Measurements from ENCODE around the gene BFSP1. TPM values are rescaled to one million over a fixed set of nuclear protein-coding genes. Genes with fewer than 3 reads are reported as not detected.

Gene BFSP1
- total and polyA plus RNA-seq, 4 donors: 1.5 to 9.9 (median 2.5) TPM

DNA sequence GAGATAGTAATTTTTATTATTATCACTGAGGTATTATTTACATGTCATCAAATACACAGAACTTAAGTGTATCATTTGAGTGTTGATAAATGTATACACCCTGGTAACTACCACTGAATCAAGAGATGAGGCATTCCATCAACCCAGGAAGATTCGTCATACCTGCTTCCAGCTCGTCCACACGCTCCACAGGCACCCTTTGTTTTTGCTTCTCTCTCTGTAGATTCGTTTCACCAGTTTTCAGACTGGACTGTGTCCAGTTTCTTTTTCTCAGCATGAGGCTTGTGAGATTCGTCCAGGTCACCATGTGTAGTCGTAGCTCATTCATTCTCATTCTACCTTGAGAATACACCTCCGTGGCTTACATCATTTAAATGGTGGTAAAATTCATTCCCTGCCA, 64.5 kb downstream of the BFSP1 start:
- no peak overlapping the region for H3K4me3 ChIP-seq (ENCODE audit: low read length in 2 of 2)
- 80 to 82% methylated on average over 7 of the region's 7 CpGs for WGBS, 2 donors
- no peaks in the 10 kb centered on the region for H3K36me3 ChIP-seq (ENCODE audit: control insufficient read depth in 1 of 2, insufficient read depth in 2 of 2, low read length in 1 of 2)
- ATAC-seq (ENCODE audit: low FRiP score) (no peak), DNase-seq (no peak)
- H3K9me3 ChIP-seq (ENCODE audit: control insufficient read depth, low read length): no peaks in the 10 kb centered on the region
- intact Hi-C loops (cut with DNase I): no loop called here
- no peaks in the 10 kb centered on the region for H3K27me3 ChIP-seq (ENCODE audit: control insufficient read depth in 1 of 2, insufficient read depth in 2 of 2, low read length in 1 of 2)
- H3K4me1 ChIP-seq (ENCODE audit: control insufficient read depth in 1 of 2, insufficient read depth in 2 of 2, low read length in 2 of 2): no peaks in the 10 kb centered on the region
- no peak overlapping the region for H3K27ac ChIP-seq (ENCODE audit: low read depth in 1 of 2, low read length in 2 of 2)

- no peak overlapping the region for H3K27ac ChIP-seq (ENCODE audit: low read depth in 1 of 2, low read length in 2 of 2)
- no peaks in the 10 kb centered on the region for H3K27me3 ChIP-seq (ENCODE audit: control insufficient read depth in 1 of 2, insufficient read depth in 2 of 2, low read length in 1 of 2)
- intact Hi-C loops (cut with DNase I): no loop called here
- DNase-seq: no peak
- no peaks in the 10 kb centered on the region for H3K4me1 ChIP-seq (ENCODE audit: control insufficient read depth in 1 of 2, insufficient read depth in 2 of 2, low read length in 2 of 2)
- no peaks in the 10 kb centered on the region for H3K36me3 ChIP-seq (ENCODE audit: control insufficient read depth in 1 of 2, insufficient read depth in 2 of 2, low read length in 1 of 2)
- no peak for ATAC-seq (ENCODE audit: low FRiP score)
- 91 to 93% methylated on average over 10 of the region's 10 CpGs for whole genome bisulfite sequencing, 2 donors
- H3K4me3 ChIP-seq (ENCODE audit: low read length in 2 of 2): no peak overlapping the region
- H3K9me3 ChIP-seq (ENCODE audit: control insufficient read depth, low read length): no peaks in the 10 kb centered on the region
These were observed 65.9 kb downstream of the BFSP1 start for GRCh38 chr20:17465236-17465635.

DNA sequence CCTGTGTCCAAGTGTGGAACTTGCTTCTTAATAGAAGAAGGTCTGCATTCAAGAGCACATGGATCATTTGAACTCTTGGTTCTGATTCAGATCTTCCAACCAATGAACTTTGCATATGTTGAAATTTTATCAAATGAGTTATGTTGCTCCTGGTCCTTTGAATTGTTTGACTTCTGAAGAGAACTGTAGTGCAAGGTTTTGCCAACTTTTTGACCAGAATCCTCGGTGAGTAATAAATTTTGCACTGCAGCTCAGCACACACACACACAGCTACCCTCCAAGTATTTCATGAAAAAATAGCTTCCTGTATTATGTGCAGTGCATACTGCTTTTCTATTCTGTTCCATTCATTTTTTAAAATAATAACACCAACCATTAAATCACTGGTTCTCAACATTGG, 67.5 kb downstream of the BFSP1 start:
- 10 to 19% methylated on average over 1 of the region's 1 CpG for WGBS, 2 donors
- H3K9me3 ChIP-seq (ENCODE audit: control insufficient read depth, low read length): no peaks in the 10 kb centered on the region
- DNase-seq (no peak), ATAC-seq (ENCODE audit: low FRiP score) (no peak)
- H3K27ac ChIP-seq (ENCODE audit: low read depth in 1 of 2, low read length in 2 of 2): no peak overlapping the region
- no peaks in the 10 kb centered on the region for H3K4me1 ChIP-seq (ENCODE audit: control insufficient read depth in 1 of 2, insufficient read depth in 2 of 2, low read length in 2 of 2)
- H3K4me3 ChIP-seq (ENCODE audit: low read length in 2 of 2): no peak overlapping the region
- no peaks in the 10 kb centered on the region for H3K27me3 ChIP-seq (ENCODE audit: control insufficient read depth in 1 of 2, insufficient read depth in 2 of 2, low read length in 1 of 2)
- intact Hi-C loops (cut with DNase I): no loop called here
- no peaks in the 10 kb centered on the region for H3K36me3 ChIP-seq (ENCODE audit: control insufficient read depth in 1 of 2, insufficient read depth in 2 of 2, low read length in 1 of 2)

GRCh38 chr20:17461941-17462340, 69.2 kb downstream of the BFSP1 start:
- intact Hi-C loops (cut with DNase I): no loop called here
- no peaks in the 10 kb centered on the region for H3K36me3 ChIP-seq (ENCODE audit: control insufficient read depth in 1 of 2, insufficient read depth in 2 of 2, low read length in 1 of 2)
- H3K27ac ChIP-seq (ENCODE audit: low read depth in 1 of 2, low read length in 2 of 2): no peak overlapping the region
- H3K9me3 ChIP-seq (ENCODE audit: control insufficient read depth, low read length): no peaks in the 10 kb centered on the region
- DNase-seq (no peak), ATAC-seq (ENCODE audit: low FRiP score) (no peak)
- no peak overlapping the region for H3K4me3 ChIP-seq (ENCODE audit: low read length in 2 of 2)
- peaks cover 0 to 3% of the 10 kb centered on the region in 2 donors for H3K27me3 ChIP-seq (ENCODE audit: control insufficient read depth in 1 of 2, insufficient read depth in 2 of 2, low read length in 1 of 2)
- WGBS, 2 donors: 55 to 57% methylated on average over 3 of the region's 3 CpGs
- H3K4me1 ChIP-seq (ENCODE audit: control insufficient read depth in 1 of 2, insufficient read depth in 2 of 2, low read length in 2 of 2): no peaks in the 10 kb centered on the region

GRCh38 chr20:17460119-17460518, 71.1 kb downstream of the BFSP1 start:
- 52 to 72% methylated on average over 2 of the region's 2 CpGs for whole genome bisulfite sequencing, 2 donors
- DNase-seq: no peak

GRCh38 chr20:17457588-17458190, 73.5 kb downstream of the BFSP1 start:
- intact Hi-C loops (cut with DNase I): no loop called here
- ATAC-seq (ENCODE audit: low FRiP score): no peak
- WGBS, 2 donors: 74% methylated on average over 6 of the region's 6 CpGs

More at GRCh38 chr20:17460119-17460518, 71.1 kb downstream of the BFSP1 start:
- no peak for ATAC-seq (ENCODE audit: low FRiP score)
- Histone ChIP-seq H3K4me1 (ENCODE audit: control insufficient read depth in 1 of 2, insufficient read depth in 2 of 2, low read length in 2 of 2) (no peaks in the 10 kb centered on the region), H3K4me3 (ENCODE audit: low read length in 2 of 2) (no peak overlapping the region), H3K27me3 (ENCODE audit: control insufficient read depth in 1 of 2, insufficient read depth in 2 of 2, low read length in 1 of 2) (peaks cover 0 to 3% of the 10 kb centered on the region in 2 donors), H3K9me3 (ENCODE audit: control insufficient read depth, low read length) (no peaks in the 10 kb centered on the region), H3K27ac (ENCODE audit: low read depth in 1 of 2, low read length in 2 of 2) (no peak overlapping the region), H3K36me3 (ENCODE audit: control insufficient read depth in 1 of 2, insufficient read depth in 2 of 2, low read length in 1 of 2) (no peaks in the 10 kb centered on the region)
- intact Hi-C loops (cut with DNase I): no loop called here

DNA sequence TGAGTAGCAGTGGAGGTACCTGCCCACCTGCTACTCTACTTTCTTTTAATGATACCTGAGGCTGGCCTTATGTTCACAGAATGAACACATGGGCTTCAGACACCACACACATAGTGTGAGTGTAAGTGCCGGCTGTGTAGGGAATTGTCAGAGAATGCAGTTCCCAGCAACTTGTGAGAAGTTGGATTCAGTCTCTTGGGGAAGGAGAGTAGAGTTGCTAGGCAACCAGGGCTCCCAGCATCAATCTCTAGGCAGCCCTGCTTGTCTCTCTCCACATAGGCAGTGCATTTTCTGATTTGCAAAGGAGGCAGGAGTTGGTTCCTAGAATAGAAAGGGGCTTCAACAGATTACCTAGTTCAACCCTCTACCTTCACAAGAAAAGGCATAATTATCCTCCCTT, 74.1 kb downstream of the BFSP1 start:
- Histone ChIP-seq H3K4me1 (ENCODE audit: control insufficient read depth in 1 of 2, insufficient read depth in 2 of 2, low read length in 2 of 2) (no peaks in the 10 kb centered on the region), H3K9me3 (ENCODE audit: control insufficient read depth, low read length) (peaks cover 3% of the 10 kb centered on the region), H3K4me3 (ENCODE audit: low read length in 2 of 2) (no peak overlapping the region), H3K27me3 (ENCODE audit: control insufficient read depth in 1 of 2, insufficient read depth in 2 of 2, low read length in 1 of 2) (peaks cover 0 to 3% of the 10 kb centered on the region in 2 donors), H3K36me3 (ENCODE audit: control insufficient read depth in 1 of 2, insufficient read depth in 2 of 2, low read length in 1 of 2) (no peaks in the 10 kb centered on the region), H3K27ac (ENCODE audit: low read depth in 1 of 2, low read length in 2 of 2) (no peak overlapping the region)
- intact Hi-C loops (cut with DNase I): no loop called here
- WGBS, 2 donors: 8 to 23% methylated on average over 1 of the region's 1 CpG
- ATAC-seq (ENCODE audit: low FRiP score) (no peak), DNase-seq (no peak)

More at GRCh38 chr20:17457588-17458190, 73.5 kb downstream of the BFSP1 start:
- H3K27ac ChIP-seq (ENCODE audit: low read depth in 1 of 2, low read length in 2 of 2): no peak overlapping the region
- DNase-seq: no peak
- no peaks in the 10 kb centered on the region for H3K36me3 ChIP-seq (ENCODE audit: control insufficient read depth in 1 of 2, insufficient read depth in 2 of 2, low read length in 1 of 2)
- H3K27me3 ChIP-seq (ENCODE audit: control insufficient read depth in 1 of 2, insufficient read depth in 2 of 2, low read length in 1 of 2): peaks cover 0 to 3% of the 10 kb centered on the region in 2 donors
- H3K9me3 ChIP-seq (ENCODE audit: control insufficient read depth, low read length): peaks cover 3% of the 10 kb centered on the region
- H3K4me1 ChIP-seq (ENCODE audit: control insufficient read depth in 1 of 2, insufficient read depth in 2 of 2, low read length in 2 of 2): no peaks in the 10 kb centered on the region
- H3K4me3 ChIP-seq (ENCODE audit: low read length in 2 of 2): no peak overlapping the region

DNA sequence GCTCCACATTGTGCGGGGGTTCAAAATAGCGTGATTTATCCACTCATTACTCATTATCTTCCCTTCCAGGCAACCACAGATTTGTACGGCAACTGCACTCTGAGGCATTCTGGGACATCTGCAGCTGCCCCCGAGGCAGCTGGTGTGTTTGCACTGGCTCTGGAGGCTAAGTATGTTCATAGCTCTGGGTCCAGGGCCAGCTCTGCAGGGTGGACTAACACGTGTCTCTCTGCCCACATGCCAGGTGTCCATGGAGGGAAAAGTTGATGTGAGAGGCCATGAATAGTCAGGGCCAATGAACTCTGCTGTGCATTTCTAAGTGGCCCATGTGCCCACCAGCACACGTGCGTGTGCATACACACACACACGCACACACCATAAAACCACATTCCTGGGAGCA, 74.9 kb downstream of the BFSP1 start:
- WGBS, 2 donors: 58 to 61% methylated on average over 8 of the region's 8 CpGs
- H3K4me3 ChIP-seq (ENCODE audit: low read length in 2 of 2): no peak overlapping the region
- intact Hi-C loops (cut with DNase I): no loop called here
- ATAC-seq (ENCODE audit: low FRiP score) (no peak), DNase-seq (no peak)
- H3K36me3 ChIP-seq (ENCODE audit: control insufficient read depth in 1 of 2, insufficient read depth in 2 of 2, low read length in 1 of 2): no peaks in the 10 kb centered on the region
- peaks cover 0 to 3% of the 10 kb centered on the region in 2 donors for H3K27me3 ChIP-seq (ENCODE audit: control insufficient read depth in 1 of 2, insufficient read depth in 2 of 2, low read length in 1 of 2)
- no peaks in the 10 kb centered on the region for H3K4me1 ChIP-seq (ENCODE audit: control insufficient read depth in 1 of 2, insufficient read depth in 2 of 2, low read length in 2 of 2)
- peaks cover 3% of the 10 kb centered on the region for H3K9me3 ChIP-seq (ENCODE audit: control insufficient read depth, low read length)
- no peak overlapping the region for H3K27ac ChIP-seq (ENCODE audit: low read depth in 1 of 2, low read length in 2 of 2)

GRCh38 chr20:17453592-17453991, 77.6 kb downstream of the BFSP1 start:
- DNase-seq (no peak), ATAC-seq (ENCODE audit: low FRiP score) (no peak)
- H3K27me3 ChIP-seq (ENCODE audit: control insufficient read depth in 1 of 2, insufficient read depth in 2 of 2, low read length in 1 of 2): peaks cover 0 to 3% of the 10 kb centered on the region in 2 donors
- WGBS, 2 donors: 87 to 88% methylated on average over 22 of the region's 22 CpGs
- no peak overlapping the region for H3K27ac ChIP-seq (ENCODE audit: low read depth in 1 of 2, low read length in 2 of 2)
- peaks cover 3% of the 10 kb centered on the region for H3K9me3 ChIP-seq (ENCODE audit: control insufficient read depth, low read length)
- H3K4me1 ChIP-seq (ENCODE audit: control insufficient read depth in 1 of 2, insufficient read depth in 2 of 2, low read length in 2 of 2): no peaks in the 10 kb centered on the region
- no peaks in the 10 kb centered on the region for H3K36me3 ChIP-seq (ENCODE audit: control insufficient read depth in 1 of 2, insufficient read depth in 2 of 2, low read length in 1 of 2)
- intact Hi-C loops (cut with DNase I): no loop called here
- no peak overlapping the region for H3K4me3 ChIP-seq (ENCODE audit: low read length in 2 of 2)
